ENCODE measurements around the gene TULP1.
A peak's percentile ranks its signal among the peaks of the same experiment; 100 is the strongest.

TULP1 gene

GRCh38 chr6:35496841-35497570, 15.7 kb downstream of the TULP1 start, which contains the start of gene TEAD3:
Gene TEAD3, minus strand, starts transcription at chr6:35497079.
- DNase-seq (ENCODE audit: low read depth), result no peak

GRCh38 chr6:35496036-35496840, 16.5 kb downstream of the TULP1 start:
- no peak for DNase-seq (ENCODE audit: low read depth)
- peak overlapping the region; percentile 63 for H3K4me3 ChIP-seq (ENCODE audit: low read length)
- no peak for TF ChIP-seq CTCF (conservative IDR thresholded peaks at IDR 0.05; ENCODE audit: low read depth, low read length)

More at GRCh38 chr6:35496841-35497570, 15.7 kb downstream of the TULP1 start, which contains the start of gene TEAD3:
- peak within 1 kb of the TSS; percentile 63 for H3K4me3 ChIP-seq (ENCODE audit: low read length)
- TF ChIP-seq CTCF (conservative IDR thresholded peaks at IDR 0.05; ENCODE audit: low read depth, low read length), result no peak

- H3K4me3 ChIP-seq (ENCODE audit: low read length), result peak overlapping the region; percentile 63
- no peak for DNase-seq (ENCODE audit: low read depth)
- no peak for TF ChIP-seq CTCF (conservative IDR thresholded peaks at IDR 0.05; ENCODE audit: low read depth, low read length)
Observed at GRCh38 chr6:35495258-35496035, 17.2 kb downstream of the TULP1 start.

- DNase-seq (ENCODE audit: low read depth), result no peak
- H3K4me3 ChIP-seq (ENCODE audit: low read length), result no peak overlapping the region
- no peak for TF ChIP-seq CTCF (conservative IDR thresholded peaks at IDR 0.05; ENCODE audit: low read depth, low read length)
Observed at GRCh38 chr6:35494161-35494563, 18.5 kb downstream of the TULP1 start.

- DNase-seq (ENCODE audit: low read depth), result no peak
- no peak for TF ChIP-seq CTCF (conservative IDR thresholded peaks at IDR 0.05; ENCODE audit: low read depth, low read length)
- H3K4me3 ChIP-seq (ENCODE audit: low read length), result no peak overlapping the region
Observed at GRCh38 chr6:35493307-35493983, 19.3 kb downstream of the TULP1 start.

GRCh38 chr6:35492974-35493284, 19.8 kb downstream of the TULP1 start:
- no peak overlapping the region for H3K4me3 ChIP-seq (ENCODE audit: low read length)
- TF ChIP-seq CTCF (conservative IDR thresholded peaks at IDR 0.05; ENCODE audit: low read depth, low read length), result no peak
- no peak for DNase-seq (ENCODE audit: low read depth)

All from retinal pigment epithelial cell (primary cell).